HG02973 (cell line): Measurements from ENCODE around the gene ZMYM2.

Source experiments
- ATAC-seq: cut with Tn5 transposase; IDR thresholded peaks from one replicate; pipeline ENCODE4 v1.9.1; 2021; ENCODE audit warnings: moderate library complexity; ENCODE audit not compliant: unreplicated experiment

The ZMYM2 gene

GRCh38 chr13:20102525-20103180 lies 144.1 kb downstream of the ZMYM2 start:
- ATAC-seq: no peak

- no peak for ATAC-seq
Measured at GRCh38 chr13:20105161-20105689, 146.7 kb downstream of the ZMYM2 start.

- ATAC-seq: no peak
Measured at GRCh38 chr13:20106742-20107141, 148.2 kb downstream of the ZMYM2 start.

GRCh38 chr13:20109037-20109436 lies 150.5 kb downstream of the ZMYM2 start:
- no peak for ATAC-seq

GRCh38 chr13:20114066-20114610 lies 155.6 kb downstream of the ZMYM2 start:
- no peak for ATAC-seq

GRCh38 chr13:20116213-20116612 lies 157.7 kb downstream of the ZMYM2 start:
- ATAC-seq: no peak

- ATAC-seq: peak; percentile 3
Measured at GRCh38 chr13:20118268-20119140, 160.0 kb downstream of the ZMYM2 start.

- ATAC-seq: no peak
Measured at GRCh38 chr13:20119960-20120359, 161.4 kb downstream of the ZMYM2 start.

- no peak for ATAC-seq
Measured at GRCh38 chr13:20121159-20121525, 162.6 kb downstream of the ZMYM2 start.

- no peak for ATAC-seq
Measured at GRCh38 chr13:20124303-20124702, 165.8 kb downstream of the ZMYM2 start.

GRCh38 chr13:20125129-20125782 lies 166.7 kb downstream of the ZMYM2 start:
- ATAC-seq: no peak

- no peak for ATAC-seq
Measured at GRCh38 chr13:20125783-20126165, 167.2 kb downstream of the ZMYM2 start.

GRCh38 chr13:20126541-20127261 lies 168.2 kb downstream of the ZMYM2 start:
- no peak for ATAC-seq

- peak; percentile 25 for ATAC-seq
Measured at GRCh38 chr13:20127262-20127561, 168.7 kb downstream of the ZMYM2 start.

- ATAC-seq: peak; percentile 61
Measured at GRCh38 chr13:20127562-20128458, 169.3 kb downstream of the ZMYM2 start.

- no peak for ATAC-seq
Measured at GRCh38 chr13:20128459-20128931, 170.0 kb downstream of the ZMYM2 start.

GRCh38 chr13:20129076-20129475 lies 170.5 kb downstream of the ZMYM2 start:
- ATAC-seq: no peak

GRCh38 chr13:20130012-20130411 lies 171.5 kb downstream of the ZMYM2 start:
- ATAC-seq: no peak

- ATAC-seq: no peak
Measured at GRCh38 chr13:20130652-20131051, 172.1 kb downstream of the ZMYM2 start.
